Stimulated activated CD8-positive, alpha-beta memory T cell treated with anti-CD3 and anti-CD28 coated beads, Interleukin-15, amount 100 ng/mL, for 48 hours (primary cell): Measurements from ENCODE around the gene FRMPD1.

Experiments used
- DNase-seq, 2 donors: peaks; one replicate each; pipeline ENCODE4 v3.0.0-alpha.2; 2020; ENCODE audit warnings: low read depth in 2 of 2

FRMPD1 gene

DNA sequence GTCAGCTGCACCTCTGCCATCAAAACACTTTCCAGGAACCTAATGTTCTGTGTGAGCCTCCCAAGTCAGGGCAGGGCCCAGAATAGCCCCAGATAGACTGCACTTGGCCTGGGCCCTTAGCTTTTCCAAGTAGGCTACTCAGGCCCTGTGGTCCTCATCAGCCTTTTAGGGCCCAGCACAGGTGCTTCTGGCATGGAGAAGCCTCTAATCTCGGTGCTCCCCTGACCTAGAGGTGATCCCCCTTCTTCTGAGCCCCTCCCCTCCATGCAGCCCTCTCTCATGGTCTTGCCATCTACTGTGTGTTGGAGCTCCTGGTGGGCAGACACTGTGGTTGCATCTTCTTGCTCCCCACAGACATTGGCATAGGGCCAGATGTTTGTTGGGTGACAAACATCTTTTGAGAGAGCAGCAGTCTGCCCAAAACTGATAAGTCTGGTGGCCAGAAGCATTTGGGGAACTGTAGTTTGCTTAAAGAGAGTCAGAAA lies 28.1 kb downstream of the FRMPD1 start:
- DNase-seq = no peak

DNA sequence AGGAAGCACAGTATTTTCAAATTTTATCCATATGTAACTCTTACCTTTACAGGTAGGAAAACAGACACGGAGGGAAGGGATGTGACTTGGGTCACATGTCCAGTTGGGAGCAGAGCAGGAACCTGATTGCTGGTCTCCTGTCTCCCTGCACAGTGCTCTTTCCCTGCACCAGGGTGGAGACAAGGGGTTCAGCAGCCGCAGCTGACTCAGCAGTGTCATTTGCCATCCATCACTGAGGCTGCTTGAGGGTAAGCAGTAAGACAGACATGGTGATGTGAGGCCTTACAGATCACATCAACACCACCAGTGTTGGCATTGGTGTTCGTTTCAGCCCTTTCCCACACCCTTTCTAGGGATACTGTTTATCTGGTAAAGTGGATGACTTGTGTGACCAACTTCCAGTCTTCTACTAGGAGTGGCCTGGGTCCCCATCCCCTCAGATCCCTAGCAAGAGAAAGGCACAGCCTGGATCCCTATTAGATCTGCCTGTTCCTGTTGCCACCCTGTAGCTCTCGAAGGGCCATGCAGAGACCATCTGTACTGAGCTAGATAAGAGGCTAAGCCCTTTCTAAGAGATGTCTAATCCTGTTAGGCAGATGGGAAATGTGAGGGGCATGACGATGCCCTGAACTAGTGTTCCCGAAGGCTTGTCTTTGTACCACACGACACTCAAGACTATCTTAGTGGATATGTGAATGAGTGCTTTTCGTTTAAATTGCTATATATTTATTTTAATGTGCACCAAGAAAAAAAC lies 29.1 kb downstream of the FRMPD1 start:
- DNase-seq = no peak

DNA sequence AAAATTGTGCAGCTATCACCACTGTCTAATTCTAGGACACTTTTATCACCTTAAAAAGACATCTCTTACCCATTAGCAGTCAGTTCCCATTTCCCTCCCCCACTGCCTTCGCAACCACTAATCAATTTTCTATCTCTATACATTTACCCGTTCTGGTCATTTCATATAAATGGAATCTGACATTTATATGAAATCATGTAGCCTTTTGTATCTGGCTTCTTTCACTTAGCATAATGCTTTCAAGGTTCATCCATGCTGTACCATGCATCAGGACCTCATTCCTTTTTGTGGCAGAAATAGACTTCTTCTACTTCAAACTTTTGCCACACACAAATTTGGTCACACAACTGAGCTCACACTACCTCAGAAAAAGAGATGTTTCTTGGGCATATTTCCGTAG lies 32.2 kb downstream of the FRMPD1 start:
- DNase-seq = no peak

DNA sequence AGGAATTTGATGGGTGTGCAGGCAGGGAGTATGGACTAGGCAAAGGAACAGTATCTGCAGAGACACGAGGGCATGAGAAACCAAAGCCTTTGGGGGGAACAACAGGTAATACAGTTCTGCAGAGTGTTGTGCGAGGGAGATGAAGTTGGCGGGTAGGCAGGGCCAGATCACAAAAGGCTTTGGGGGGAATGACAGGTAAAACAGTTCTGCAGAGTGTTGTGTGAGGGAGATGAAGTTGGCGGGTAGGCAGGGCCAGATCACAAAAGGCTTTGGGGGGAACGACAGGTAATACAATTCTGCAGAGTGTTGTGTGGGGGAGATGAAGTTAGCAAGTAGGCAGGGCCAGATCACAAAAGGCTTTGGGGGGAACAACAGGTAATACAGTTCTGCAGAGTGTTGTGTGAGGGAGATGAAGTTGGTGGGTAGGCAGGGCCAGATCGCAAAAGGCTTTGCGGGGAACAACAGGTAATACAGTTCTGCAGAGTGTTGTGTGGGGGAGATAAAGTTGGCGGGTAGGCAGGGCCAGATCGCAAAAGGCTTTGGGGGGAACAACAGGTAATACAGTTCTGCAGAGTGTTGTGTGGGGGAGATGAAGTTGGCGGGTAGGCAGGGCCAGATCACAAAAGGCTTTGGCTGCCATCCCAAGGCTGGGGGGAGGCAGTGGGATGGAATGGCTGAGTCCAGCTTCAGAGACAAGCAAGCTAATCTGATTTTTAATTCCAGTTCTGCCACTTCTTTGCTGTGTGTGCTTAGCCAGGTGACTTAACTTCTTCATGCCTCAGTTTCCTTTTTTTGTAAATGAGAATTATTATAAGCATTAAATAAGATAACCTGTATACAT lies 33.0 kb downstream of the FRMPD1 start:
- DNase-seq = no peak

DNA sequence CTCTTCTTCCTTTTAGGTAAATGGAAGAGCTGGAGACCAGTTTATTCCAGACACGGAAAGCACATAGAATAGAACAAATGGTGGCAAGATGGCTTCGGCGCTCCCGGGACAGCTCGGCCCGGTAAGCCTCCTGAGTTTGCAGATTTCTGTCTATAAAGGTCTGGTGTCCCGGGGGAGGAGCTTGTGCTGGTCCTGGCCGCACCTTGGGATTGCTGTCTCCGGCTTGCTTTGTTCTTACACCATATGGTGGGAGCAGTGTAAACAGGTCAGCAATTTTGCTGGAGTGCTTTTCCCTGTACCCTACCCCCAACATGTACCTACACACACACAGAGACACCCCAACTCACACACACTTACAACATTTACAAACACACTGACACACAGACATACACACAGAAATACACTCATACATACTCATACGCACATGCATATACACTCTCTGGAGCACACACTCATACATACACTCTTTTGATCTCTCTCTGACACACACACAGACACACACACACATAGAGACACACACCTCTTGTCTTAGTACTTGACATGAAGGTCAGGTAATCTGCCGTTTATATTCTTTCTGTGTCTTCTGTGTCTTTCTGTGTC lies 42.0 kb downstream of the FRMPD1 start:
- no peak for DNase-seq

DNA sequence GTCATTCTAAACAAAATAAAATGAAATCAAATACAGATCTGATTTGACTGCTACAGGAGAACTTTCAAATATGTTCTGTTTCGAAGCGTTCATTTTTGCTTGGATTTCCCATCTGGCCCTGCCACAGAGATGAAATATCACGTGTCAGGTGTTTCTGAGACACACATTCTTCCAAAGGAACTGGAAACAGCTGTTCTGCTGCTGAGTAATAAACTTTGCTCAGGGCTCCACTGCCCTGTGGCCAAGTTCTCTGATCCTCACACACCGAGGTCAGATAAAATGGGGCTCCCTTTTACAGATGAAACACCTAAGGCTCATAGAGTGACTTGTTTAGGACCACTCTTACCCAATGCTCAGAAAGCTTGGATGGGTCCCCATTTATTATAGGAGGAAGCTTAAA lies 42.5 kb downstream of the FRMPD1 start:
- DNase-seq = no peak

DNA sequence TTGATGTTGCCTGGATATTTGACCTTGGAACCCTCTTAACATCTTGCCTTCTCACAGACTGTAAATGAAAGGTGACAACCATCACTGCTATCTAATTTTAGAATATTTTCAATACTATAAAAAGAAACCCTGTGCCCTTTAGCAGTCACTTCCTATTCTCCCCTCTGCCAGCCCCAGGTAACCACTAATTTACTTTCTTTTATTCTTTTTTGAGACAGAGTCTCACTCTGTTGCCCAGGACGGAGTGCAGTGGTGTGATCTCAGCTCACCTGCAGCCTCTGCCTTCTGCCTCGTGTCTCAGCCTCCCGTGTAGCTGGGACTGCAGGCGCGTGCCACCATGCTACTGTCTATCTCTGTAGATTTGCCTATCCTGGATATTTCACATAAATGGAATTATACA lies 43.6 kb downstream of the FRMPD1 start:
- DNase-seq = no peak

DNA sequence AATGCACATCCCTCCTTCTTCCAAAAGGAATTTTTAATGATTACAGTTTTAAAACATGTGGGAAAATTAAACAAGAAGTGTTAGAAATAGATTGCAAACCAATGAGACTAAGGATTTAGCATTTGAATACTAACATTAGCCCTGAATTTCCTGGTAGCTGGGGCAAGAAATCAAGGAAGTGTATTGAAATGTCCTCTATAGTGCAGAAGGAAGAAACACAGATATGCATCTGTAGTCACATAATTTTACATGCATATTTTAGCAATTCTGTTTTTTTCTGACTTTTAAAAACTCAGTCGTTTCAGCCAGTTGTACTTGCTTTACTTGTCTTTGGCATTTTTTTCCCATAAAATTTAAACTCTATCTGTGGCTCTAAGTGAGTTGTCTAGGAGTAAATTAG lies 45.8 kb downstream of the FRMPD1 start:
- no peak for DNase-seq

DNA sequence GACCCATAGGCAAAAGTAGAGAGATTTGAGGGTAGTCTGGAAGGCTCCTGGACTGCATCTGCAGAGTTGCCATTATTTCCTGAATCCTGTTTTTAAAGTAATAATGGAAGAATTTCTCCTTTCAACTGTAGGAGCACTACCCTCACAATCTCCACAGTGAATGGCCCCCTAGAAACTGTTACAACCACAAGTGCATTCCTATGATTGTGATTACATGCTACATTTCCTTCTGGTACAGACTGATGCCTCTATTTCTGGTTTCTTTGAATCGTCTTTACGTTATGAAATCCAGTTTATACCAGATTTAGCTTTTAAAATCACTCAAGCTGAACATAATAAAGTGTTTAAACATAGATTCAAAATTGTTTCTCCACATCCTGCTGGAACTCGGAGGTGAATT lies 49.4 kb downstream of the FRMPD1 start:
- no peak for DNase-seq

DNA sequence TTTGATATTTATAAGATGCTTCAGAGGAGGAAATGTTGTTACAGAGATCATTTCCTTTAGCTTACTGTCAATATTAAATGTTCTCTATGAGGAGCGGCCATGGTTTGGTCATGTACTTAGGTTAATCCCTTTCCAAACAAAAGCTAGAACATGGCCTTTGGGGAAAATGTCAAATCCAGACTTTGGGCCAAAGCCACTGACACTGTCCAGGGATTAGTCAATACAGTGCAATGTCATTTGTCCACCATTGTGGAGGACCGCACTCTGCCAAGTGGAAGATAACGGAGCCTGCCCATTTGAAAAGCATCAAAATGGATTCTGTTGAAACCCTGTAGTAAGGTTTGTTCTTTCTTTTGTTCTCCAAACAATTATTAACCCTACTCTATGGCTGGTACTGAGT lies 50.1 kb downstream of the FRMPD1 start:
- DNase-seq = no peak

DNA sequence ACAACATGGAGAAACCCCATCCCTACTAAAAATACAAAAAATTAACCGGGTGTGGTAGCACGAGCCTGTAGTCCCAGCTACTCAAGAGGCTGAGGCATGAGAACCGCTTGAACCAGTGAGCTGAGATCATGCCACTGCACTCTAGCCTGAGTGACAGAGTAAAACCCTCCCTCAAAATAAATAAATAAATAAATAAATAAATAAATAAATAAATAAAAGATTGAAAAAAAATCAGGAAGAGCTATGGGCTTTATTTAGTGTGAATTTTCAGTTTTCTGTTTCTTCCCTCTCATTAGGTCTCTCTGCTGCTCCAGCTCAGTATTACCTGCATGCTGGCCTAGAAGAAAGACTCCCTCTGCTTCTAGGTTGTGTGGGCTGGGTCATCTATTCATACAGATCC lies 55.0 kb downstream of the FRMPD1 start:
- DNase-seq = no peak

DNA sequence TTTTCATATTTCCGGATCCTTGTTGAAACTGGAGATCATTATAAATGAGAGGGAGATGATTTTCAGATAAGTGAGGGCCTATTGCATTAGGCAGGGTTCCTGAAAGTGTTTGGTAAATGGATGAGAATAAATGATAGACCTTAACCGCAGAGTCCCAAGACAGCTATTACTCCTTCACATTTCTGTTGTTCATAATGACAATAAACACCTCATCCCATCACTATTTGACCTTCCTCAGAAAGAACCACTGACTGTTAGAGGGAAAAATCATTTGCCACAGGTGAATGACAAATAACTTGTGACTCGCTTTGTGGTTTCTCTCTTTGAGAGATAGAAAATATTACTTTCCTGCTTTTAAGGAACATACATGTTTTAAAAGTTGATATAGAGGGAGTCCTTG lies 55.5 kb downstream of the FRMPD1 start:
- no peak for DNase-seq

DNA sequence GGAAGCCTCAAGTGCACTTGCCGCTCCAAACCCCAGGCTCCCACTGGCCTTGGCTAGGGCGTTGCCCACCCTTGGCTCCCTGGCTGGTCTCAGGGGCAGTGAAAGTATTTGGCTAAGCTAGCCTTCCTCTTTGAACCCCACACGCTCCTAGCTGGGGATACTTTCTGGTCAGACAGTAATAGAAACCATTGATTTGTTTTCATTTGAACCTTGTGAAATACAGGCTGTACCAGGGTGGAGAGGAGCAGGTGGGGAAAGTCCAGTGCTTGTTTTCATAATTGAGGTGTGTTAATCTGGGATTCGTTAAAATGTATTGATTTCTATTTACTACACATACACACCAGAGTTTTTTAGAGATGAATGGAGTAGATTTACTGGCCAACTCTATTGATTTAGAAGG lies 57.0 kb downstream of the FRMPD1 start:
- no peak for DNase-seq

DNA sequence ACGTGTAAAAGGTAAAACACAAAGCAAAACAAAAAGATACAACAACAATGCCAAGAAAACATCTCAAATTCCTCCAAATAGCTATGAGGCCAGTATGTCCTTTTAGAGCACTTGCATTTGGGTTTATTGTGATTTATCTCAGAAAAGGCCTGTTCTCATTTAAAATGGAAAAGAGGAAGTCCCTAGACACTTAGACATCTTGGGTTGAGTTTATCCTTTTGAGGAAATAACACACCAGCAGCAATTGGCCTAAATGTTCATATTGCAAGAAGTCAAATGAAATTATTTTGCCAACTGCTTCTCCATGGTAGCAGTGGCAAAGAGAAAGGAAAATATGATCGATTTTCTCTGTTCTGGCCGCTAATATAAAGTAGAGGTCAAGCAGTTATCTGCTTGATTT lies 59.3 kb downstream of the FRMPD1 start:
- DNase-seq = no peak

DNA sequence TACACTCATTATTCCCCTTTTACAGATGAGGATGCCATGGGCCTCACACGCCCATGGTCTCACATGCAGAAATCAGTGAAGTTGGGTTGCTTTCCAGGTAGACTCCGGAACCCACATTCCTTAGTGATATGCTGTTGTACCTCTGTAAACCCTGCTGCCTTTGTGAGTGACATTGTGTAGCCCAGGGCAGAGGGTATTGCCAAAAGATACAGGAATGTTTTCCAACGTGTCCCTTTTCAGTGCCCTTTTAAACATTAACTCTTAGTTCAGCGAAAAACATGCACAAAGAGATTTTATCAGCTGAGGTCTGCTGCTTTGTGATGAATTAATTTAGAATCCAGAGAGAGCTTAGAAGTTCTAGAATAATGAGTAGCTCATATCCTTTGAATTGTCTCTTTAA lies 64.5 kb downstream of the FRMPD1 start:
- no peak for DNase-seq

DNA sequence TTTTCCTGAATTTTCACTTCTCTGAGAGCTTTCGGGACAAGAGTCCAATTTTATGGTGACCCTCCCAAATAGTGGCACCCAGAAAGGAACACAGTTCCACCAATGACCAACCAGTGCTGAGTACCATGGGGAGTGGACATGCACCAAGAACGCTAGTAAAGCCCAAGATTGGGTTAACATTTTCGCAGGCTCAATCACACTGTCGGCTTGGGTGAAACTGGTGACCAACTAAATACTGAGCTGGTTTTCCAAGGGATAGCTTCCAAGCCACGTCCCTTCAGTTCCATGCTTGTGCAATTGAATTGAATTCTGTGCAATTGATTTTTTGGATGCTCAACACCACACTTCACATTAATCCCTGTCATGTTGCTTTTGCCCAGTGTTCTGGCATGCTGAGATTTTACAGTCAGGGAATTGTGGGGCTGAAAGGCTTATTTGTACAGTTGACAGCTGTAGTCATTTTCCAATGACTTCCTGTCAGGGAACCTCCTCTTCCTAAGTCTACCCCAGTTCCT lies 65.3 kb downstream of the FRMPD1 start:
- DNase-seq = no peak

DNA sequence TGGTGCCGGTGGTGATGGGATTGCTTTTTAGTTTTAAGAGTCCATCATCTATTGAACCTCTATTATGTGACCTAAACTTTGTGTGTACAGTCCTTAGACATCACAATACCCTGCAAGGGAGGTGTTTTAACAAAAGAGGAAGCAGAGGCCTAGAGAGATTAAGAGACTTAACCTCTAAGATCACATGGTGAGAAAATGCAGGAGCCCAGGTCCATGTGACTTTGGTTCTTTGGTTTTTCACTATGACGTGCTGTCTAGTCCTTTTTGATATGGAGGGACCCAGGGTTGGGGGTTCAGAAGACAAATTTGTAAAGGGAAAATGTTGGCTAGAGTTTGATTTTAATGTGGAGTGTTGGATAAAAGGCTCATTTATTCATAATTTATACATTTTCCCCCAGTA lies 68.8 kb downstream of the FRMPD1 start:
- no peak for DNase-seq

DNA sequence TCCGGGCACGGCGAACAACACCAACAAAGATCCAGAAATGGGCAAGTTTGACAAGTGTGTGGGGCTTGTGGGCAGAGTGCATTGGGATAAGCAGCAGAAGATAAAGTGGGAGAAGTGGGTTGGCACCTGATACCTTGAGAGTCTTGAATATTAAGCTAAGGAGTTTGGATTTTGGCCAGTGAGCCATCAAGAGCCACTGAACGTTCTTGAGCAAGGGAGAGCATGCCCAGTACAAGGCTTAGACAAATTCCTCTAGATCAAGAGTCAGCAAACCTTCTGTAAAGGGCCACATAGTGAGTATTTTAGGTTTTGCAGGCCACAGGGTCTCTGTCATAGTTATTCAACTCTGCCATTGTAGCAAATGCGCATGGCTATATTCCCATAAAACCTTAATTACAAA lies 76.3 kb downstream of the FRMPD1 start:
- DNase-seq = no peak

DNA sequence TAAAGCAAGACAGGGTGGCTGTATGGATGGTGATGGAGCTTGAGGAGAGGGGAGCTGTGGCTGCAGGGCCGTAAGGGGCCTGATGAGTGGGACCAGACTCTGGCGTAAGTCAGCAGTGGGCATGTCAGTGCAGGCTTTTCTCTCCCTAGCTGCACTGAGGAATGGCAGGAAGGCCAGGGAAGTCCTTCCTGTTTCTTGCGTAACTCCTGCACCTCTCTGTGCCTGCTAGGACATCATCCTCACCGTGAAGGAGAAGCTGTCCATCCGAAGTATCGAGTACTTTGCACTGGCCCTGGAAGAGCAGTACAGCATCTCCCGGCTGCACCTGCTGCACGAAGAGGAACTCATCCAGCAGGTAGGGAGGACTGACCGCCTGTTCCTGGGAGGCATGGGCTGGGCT lies 78.7 kb downstream of the FRMPD1 start:
- no peak for DNase-seq

DNA sequence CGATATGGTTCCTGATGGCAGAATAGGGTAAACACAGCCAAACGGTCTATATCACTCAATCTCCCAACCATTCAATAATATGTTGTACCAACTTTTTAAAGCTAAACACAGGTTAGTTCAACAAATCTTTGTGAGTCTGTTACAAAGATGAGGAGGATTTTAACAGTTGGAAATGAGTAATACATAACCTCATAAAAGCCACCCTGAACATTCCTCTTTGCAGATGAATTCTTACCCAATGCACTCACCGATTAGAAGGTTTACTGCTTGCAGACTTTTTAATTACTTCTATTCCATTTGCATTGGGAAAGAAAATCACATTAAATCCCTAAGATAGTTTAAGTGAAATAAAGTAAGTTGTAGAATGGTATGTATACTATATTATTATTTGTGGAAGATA lies 79.5 kb downstream of the FRMPD1 start:
- no peak for DNase-seq

DNA sequence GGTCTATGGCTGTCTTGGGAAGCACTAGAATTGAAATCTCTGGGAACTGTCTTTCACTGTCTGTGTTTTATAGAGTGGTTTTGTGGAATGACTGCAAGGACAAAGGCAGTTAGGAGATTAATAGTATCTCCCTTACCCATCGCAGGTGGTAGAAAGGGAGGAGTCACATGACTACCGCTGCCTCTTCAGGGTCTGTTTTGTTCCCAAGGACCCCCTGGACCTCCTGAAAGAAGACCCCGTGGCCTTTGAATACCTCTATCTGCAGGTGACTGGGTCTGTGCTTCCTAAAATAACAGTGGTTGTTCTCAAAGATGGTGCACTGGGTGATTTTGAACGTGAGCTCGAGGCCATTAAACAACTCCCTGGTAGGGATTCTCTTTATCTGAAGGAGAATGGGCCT lies 80.1 kb downstream of the FRMPD1 start:
- no peak for DNase-seq

DNA sequence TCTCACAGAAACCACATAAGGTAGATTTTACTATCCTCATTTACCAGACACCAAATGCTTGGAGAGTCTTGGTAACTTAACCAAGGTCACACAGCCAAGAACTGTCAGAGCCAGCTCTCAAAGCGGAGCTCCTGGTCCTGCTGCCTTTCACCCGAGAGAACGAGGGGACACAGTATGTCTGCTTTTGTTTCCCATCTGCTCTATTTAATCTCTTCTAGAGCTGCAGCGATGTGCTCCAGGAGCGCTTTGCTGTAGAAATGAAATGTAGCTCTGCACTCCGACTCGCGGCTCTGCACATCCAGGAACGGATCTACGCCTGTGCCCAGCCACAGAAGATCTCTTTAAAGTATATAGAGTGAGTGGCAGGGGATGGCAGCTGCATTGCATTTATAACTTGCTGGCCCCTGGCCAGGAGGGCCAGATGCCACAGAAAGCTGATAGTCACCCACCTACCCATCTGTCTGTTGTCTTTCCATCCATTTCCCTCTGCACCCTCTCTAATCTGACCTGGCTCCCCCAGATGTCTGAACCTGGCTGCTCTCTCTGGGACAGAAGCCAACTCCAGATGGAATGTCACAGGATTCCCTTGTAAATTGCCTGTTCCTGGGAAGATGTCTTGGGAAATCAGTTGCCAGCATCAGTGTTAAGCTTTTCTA lies 81.5 kb downstream of the FRMPD1 start:
- no peak for DNase-seq
